ENCODE measurements around the gene SAT2.

GRCh38 chr17:7629939-7630571 lies 2.4 kb upstream of the SAT2 start, which contains the start of gene SHBG:
- TF ChIP-seq, protein P1, sequence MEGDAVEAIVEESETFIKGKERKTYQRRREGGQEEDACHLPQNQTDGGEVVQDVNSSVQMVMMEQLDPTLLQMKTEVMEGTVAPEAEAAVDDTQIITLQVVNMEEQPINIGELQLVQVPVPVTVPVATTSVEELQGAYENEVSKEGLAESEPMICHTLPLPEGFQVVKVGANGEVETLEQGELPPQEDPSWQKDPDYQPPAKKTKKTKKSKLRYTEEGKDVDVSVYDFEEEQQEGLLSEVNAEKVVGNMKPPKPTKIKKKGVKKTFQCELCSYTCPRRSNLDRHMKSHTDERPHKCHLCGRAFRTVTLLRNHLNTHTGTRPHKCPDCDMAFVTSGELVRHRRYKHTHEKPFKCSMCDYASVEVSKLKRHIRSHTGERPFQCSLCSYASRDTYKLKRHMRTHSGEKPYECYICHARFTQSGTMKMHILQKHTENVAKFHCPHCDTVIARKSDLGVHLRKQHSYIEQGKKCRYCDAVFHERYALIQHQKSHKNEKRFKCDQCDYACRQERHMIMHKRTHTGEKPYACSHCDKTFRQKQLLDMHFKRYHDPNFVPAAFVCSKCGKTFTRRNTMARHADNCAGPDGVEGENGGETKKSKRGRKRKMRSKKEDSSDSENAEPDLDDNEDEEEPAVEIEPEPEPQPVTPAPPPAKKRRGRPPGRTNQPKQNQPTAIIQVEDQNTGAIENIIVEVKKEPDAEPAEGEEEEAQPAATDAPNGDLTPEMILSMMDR (IDR thresholded peaks at IDR 0.05): no peak
- TF ChIP-seq EP300 (IDR thresholded peaks at IDR 0.05) (no peak), POLR2A (IDR thresholded peaks at IDR 0.05) (no peak), POLR2AphosphoS5 (IDR thresholded peaks at IDR 0.05) (no peak)
